GM21447 (cell line): ENCODE data around the gene NPC2.

Source experiments
- ATAC-seq: cut with Tn5 transposase; IDR thresholded peaks from one replicate; pipeline ENCODE4 v1.9.1; 2021; ENCODE audit not compliant: unreplicated experiment

The NPC2 gene

DNA sequence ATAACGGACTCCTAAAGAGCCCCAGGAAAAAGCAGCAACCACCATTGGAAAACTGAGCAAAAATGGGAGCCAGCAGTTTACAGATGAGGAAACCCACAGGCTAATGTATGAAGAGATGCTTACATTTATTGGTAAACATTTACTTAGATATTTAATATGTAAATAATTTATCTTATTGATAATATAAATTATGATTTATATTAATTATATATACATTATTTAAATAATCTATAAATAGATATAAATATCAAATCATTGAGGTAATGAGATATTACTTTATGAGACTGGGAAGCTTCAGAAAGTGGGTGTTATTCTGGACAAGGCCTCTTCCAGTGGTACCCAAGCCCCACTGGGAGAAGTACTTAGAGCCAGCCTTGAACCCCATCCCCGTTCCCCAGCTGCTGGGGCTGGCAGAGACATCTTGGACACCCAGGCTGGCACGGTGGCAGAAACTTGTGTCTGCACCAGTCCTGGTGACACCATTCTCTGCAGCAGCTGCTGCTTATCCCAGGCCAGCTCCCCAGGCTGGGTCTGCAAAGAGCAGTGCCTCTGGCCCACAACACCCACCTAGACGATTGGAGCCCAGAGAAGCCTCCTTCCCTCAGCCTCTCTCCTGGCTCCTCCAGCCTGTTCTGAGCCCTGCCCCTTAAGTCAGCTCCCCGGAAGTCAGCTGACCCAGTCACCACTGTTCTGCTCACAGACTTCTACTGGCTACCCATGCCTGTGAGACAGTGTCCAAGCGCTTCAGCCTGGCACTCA lies 26.4 kb upstream of the NPC2 start:
- ATAC-seq: no peak

- no peak for ATAC-seq
These were observed 25.1 kb upstream of the NPC2 start for GRCh38 chr14:74518221-74518620.

- ATAC-seq: no peak
These were observed 24.6 kb upstream of the NPC2 start for GRCh38 chr14:74517731-74518130.

DNA sequence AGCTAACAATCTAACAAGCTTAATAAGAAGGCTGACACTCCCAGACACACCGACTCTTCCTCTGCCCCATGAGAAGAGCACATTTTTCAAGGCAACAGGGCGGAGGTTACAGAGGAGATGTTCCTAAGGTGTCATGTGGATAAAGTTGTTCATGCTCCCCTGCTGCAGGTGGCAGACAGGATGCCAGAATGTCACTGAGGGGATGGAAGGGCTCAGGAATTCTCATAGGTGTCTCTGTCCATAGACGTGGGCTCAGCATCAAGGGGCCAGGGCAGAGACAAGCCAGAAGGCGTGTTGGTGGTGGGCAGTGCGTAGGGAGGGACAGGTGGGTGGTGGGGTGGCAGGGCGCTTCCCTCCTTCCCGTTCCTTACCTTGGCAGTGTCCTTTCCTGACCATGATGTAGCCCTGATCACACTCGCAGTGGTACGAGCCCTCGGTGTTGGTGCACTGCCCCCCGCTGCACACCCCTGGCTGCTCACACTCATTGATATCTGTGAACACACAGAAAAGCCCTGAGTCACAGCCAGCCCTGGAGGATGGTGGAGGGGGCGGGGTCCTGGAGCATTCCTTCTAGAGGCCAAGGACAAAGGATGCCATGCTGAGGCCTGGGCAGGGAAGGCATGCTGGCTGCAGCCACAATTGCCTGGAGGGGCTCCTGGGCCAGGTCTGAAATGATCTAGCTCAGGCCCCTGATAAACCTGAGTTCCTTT lies 23.5 kb upstream of the NPC2 start:
- ATAC-seq: no peak

- ATAC-seq: no peak
These were observed 22.8 kb upstream of the NPC2 start for GRCh38 chr14:74515891-74516412.

DNA sequence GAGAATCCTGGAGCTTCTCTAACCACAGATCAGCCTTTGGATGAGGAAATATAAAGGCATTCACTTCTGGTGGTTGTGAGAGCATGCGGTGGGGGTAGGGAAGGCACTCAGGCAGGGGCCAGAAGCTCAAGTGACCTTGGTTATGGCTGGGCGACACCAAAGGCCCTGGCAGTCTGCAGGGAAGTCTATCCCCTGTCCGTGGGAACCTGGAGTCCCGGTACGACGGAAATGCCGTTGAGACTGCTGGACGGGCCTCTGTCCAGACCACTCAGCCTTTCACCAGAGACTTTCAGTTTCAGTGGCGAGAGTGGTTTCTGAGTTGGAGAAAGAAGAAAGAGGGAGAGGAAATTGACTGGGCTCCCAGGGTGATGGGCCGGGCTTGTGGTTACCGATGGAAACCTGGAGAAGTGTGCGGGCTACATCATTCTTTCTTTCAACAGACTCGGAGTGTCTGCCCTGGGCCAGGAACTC lies 21.4 kb upstream of the NPC2 start:
- no peak for ATAC-seq

GRCh38 chr14:74511966-74512830 lies 19.1 kb upstream of the NPC2 start:
- no peak for ATAC-seq

DNA sequence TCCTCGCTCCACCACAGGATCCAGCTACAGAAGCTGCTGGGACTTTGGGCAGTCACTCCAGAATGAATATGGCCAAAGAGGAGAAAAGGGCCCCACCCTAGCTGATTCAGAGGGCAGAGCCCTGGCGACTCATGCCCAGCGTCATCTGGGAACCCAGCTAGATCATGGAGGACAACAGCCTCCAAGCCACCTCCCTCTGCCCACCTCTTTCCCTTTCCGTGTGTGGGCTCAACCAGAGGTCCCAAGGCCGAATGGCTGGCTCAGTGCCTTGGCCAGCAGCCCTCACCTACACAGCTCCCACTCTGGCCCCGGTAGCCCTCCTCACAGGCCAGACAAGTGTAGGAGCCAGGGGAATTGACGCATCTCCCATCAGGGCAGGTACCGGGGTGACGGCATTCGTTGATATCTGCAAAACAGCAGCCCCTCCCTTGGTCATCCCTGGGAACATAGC lies 17.9 kb upstream of the NPC2 start:
- no peak for ATAC-seq

DNA sequence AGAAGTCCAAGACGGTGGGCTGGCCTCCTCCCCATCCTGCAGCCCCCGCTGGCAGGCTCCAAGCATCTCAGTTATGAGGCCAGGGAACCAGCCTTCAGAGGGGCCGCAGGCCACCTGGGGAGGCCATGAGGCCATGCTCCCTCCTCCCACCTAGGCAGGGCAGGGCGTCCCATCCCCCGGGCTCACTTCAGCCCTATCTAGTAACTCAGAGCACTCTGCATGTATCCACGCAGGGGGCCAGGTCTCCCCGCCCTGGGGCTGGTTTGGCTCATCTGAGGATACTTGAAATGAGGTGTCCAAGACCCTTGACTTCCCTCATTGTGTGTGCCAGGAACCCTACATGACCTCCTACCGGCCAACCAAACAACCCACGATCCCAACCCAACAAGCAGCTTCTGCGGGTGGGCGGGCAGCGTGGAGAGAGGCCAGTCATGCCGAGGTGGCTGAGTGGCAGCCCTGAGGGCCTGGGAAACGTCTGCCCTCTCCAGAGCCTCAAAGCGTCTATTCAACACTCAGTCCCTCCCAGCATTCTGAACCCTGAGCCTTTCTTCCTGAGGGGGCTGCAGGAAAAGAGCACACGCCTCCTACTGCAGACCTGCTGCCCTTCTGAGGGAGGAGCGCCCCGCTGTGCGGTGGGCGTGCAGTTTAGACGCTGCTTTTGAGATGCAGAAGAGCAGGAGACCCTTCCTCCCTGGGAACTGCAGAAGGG lies 17.3 kb upstream of the NPC2 start:
- ATAC-seq: no peak

GRCh38 chr14:74509587-74510222 lies 16.6 kb upstream of the NPC2 start:
- no peak for ATAC-seq

DNA sequence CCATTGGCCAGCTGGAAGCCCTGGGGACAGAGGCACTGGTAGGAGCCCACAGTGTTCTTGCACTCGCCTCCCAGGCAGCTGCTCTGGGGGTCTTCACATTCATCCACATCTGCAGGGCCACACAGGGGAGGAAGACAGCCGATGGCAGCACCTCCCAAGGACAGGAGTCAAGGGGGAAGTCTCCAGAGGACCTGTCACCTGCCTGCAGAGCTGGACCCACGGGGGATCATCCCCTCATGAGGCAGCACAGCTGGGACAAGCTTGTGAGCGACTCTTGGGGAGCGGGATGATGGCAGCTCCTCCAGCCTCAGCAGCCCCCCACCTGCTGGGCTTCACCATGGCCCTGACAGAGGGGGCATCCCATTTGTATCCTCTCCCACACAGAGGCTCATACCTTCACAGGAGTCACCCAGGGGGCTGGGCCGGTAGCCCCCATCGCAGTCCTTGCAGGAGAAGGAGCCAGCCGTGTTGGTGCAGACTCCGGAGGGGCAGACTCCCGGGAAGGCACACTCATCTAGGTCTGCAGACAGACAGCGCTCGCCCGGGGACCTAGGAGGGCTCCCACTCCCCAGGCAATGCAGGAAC lies 15.8 kb upstream of the NPC2 start:
- no peak for ATAC-seq

DNA sequence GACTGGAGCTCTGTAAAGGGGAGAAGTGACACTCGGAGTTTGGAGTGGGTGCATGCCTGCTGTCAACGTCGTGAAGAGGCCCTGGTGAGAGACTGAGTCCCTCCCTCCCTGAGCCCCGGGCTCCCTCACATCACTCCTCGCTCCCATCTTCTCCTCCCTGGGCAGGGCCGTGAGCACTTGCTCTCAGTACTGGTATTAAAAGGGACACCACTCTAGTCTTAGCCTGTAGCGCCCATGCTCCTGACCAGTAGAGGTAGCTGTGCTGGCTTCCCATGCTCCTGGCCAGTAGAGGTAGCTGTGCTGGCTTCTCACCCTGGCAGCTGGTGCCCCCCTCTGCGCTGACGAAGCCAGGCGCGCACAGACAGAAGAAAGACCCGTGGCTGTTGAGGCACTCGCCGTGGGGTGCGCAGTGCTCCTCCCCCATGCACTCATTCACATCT lies 15.2 kb upstream of the NPC2 start:
- ATAC-seq: no peak

- ATAC-seq: no peak
These were observed 14.7 kb upstream of the NPC2 start for GRCh38 chr14:74507840-74508239.

DNA sequence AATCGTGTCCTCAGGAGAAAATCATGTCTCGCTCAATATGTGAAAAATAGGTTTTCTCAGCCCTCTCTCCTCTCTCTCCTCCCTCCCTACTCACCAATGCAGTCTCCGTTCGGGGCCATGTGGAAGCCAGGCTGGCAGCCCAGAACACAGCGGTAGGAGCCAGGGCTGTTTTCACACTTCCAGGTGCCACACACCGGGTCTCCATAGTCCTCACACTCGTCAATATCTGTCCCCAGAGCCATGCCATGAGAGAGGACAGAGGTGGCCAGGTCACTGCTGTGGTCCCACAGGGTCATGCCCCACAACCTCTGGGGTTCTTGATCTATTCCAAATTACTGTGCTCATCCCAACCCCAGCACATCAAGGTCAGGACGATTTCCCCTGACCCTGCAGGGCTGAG lies 14.0 kb upstream of the NPC2 start:
- ATAC-seq: no peak

- no peak for ATAC-seq
These were observed 13.3 kb upstream of the NPC2 start for GRCh38 chr14:74506411-74506851.

- no peak for ATAC-seq
These were observed 12.7 kb upstream of the NPC2 start for GRCh38 chr14:74505831-74506230.

DNA sequence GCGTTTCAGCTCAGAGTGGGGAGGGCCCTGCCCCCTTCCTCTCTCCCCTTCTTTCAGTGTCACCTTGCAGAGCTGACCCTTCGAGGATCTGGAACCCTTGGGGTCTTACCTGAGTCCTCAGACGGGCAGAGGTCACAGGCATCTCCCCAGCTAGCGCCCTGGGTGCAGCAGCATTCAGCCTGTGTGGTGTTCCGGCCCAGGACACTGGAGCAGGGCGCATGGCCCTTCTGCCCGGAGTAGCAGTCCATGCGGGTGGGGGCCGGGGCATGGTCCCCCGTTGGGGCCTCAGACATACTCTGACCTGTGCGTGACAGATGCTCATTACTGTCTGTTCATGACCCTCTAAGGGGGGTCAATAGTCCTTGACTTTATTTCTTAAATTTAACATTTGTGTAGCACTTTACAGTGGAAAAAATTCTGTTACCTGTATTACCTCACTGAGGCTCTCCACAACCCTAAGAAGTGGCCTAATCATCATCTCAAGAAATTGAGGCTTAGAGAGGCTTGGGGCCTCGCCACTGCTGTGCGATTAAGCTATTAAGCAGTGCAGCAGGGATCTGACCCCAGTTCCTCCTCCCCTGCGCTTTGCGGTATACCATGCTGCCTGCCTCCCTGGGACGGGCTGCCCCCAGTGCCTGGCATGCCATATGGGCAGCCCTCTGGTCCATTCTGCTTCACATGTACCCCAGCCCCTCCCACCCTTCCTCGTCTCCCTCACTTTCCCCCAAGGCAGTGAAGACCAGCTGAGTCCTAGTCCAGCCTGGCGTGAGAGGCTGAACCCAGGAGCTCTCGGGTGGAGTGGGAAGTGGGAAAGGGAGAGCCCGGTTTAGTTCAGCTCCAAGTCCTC lies 12.0 kb upstream of the NPC2 start:
- no peak for ATAC-seq

DNA sequence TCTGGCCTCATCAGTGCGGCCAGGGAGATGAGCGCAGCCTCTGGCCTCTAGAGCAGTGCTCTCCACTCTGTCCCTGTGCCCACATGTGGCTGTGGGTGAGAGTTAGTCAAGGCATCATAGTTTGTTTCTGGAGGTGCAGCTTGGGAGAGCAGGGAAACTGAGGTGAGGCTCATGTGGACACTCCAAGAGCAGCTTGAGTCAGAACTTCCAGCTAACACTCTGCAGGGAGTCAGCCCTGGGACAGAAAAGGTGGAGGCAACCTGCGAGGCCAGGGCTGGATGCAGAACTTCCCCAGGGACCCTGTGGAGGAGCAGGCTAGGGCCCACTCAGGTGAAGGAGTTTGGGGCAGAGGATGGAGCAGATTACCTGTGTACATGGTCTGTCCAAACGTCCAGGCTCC lies 11.3 kb upstream of the NPC2 start:
- no peak for ATAC-seq

DNA sequence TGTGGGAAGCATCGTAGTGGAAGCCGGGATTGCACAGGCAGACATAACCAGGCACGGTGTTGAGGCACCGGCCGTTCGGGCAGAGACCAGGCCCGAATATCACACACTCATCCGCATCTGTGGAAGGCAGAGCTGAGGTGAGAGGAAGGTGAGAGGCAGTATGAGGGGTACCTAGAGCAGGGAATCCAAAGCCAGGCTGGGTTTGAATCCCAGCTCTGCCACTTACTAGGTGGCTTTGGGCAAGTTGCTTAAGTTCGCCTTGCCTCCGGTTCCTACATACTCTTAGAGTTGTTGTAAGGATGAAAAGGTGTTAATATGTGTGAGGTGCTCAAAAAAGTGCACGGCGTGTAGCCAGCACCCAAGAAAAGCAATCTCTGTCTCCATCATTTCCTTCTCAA lies 10.8 kb upstream of the NPC2 start:
- no peak for ATAC-seq
